Measurements from ENCODE around the gene BANK1.

BANK1 gene, protein sequence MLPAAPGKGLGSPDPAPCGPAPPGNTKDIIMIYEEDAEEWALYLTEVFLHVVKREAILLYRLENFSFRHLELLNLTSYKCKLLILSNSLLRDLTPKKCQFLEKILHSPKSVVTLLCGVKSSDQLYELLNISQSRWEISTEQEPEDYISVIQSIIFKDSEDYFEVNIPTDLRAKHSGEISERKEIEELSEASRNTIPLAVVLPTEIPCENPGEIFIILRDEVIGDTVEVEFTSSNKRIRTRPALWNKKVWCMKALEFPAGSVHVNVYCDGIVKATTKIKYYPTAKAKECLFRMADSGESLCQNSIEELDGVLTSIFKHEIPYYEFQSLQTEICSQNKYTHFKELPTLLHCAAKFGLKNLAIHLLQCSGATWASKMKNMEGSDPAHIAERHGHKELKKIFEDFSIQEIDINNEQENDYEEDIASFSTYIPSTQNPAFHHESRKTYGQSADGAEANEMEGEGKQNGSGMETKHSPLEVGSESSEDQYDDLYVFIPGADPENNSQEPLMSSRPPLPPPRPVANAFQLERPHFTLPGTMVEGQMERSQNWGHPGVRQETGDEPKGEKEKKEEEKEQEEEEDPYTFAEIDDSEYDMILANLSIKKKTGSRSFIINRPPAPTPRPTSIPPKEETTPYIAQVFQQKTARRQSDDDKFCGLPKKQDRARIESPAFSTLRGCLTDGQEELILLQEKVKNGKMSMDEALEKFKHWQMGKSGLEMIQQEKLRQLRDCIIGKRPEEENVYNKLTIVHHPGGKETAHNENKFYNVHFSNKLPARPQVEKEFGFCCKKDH

DNA sequence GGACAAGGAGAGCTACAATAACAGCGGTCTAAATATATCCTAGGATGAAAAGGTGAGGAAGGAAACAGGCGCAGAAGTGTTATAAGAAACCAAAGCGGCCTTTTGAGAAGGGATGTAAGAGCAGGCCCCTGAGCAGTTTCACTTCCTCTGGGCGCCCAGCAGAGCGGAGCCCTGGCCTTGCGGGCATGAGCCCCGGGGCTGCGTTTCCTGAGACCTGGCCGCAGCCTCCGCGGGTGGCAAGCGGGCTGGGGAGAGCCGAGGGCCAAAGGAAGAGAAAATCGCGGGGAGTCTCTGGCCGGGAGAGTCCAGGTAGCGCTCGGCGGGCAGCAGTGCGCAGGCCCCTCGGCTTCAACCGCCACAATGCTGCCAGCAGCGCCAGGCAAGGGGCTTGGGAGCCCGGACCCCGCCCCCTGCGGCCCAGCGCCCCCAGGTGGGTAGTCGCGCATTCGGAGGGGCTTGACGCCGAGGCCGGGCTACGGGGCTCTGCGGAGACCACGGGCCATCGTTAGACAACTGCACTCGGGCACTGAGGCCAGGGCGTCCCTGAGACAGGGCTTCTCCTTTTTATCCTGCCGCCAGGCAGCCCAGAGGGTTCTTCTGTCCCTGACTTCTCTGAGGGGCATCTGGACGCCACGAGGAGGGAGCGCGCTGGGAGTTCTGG is at the start of gene BANK1:
BANK1 (plus strand) TSS at position 210 of the 661 bp plus-strand sequence; CDS start at position 361, 151 bp downstream.
- no peak for FAIRE-seq

DNA sequence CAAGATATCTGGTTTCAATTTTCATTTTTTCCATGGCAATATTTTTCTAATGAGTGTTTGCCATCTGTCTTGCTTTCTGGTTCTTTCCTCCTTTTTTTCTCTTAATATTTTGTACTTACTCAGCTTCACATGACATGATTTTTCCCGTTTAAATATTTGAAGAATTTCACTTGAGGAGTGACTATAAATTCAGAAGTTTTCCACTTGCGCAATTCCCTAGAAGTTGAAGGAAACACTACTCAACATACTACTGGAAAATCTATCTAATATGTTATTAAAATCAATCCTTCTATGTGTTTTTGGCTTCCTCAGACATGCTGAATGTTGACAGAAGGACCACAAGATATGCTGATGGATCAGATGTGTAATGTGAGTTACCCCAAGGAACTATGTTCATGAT is 36.8 kb upstream of the BANK1 start:
- FAIRE-seq: no peak

DNA sequence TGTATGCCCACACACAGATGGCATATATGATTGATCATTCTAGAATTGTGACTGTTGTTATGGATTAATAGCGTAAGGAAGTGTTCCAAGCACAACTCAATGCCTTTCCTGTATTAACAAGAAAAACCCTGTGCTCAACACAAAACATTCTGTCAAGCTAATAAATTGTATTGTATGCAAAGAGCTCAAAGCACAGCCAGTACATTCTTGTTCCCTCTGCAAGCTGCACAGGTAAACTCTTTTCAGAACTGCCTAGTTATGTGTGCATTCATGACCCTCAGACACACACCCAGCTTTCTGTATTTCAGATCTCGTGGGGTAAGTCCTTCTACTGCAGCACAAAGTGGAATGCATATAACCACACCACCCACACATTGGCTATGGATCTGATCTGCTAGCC is 34.3 kb upstream of the BANK1 start:
- no peak for FAIRE-seq

DNA sequence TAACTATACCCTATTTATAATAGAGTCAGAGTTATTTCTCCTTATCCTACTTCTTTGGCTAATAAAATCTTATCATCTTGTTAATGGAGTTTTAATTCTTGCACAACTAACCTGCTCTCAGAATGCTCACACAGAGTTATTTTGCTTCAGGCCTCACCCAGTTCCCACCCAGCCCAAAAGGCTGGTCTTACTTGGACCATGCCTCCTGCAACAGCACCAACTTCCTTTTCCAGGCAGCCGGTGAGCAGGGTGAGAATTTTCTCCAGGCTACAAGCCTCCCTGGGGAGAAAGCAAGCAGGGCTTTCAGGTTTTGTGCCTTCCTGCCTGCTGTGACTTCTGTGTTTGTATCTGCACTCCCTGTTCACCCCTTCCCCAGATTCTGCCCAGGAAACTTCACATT is 29.1 kb upstream of the BANK1 start:
- no peak for FAIRE-seq

DNA sequence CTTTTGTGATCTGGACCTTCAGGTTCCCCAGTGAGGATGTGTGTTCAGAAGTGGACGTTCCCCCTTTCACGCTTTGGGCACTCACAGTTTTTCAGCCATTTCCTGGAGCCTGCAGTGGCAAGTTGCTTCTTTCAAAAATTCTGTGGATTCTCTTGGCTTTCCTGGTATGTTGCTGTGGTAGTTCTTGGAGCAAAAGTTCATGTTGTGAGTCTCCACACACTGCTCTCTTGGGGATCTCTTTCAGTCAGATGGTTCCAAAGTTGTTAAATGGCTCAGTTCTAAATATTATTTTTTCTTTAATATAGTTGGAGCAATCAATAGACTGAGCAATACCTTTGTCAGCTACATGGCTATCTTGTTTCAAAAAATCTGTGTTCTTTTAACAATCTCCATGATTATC is 28.5 kb upstream of the BANK1 start:
- FAIRE-seq: no peak

DNA sequence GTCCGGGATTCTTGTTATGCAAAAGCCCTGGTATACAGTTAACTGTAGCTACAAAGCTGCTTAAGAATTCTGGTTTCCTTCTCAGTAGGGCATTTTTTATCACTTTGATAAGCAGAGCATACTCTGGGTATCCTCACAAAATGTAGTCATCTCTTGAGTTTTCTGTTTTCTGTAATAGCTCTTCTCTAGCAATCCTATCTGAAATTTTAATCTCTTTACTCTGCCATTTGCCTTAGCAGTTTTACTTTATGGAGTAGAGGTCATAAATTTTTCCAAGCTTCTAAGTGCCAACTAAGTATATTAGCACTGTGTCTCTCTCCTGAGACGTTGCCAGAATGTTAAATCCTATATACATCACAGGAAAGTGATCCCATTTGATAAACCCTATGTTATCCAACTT is 28.0 kb upstream of the BANK1 start:
- FAIRE-seq: no peak

DNA sequence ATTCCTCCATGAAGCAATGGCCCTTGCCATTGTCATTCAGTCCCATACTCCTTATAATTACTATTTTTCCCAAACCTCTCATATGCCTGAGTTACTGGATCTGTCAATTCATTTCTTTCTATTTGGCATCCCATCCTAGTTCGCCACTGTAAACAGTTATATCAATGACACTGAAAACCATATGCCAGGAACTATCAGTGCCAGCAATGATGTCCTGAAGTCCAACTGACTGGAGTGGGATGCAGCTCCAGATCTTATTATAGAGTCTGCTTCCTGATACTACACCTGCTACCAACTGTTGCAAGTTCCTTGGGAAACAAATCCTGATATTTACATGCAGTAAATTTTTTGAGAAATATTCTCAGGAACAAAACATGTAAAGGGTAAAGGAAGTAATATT is 27.0 kb upstream of the BANK1 start:
- FAIRE-seq: no peak

DNA sequence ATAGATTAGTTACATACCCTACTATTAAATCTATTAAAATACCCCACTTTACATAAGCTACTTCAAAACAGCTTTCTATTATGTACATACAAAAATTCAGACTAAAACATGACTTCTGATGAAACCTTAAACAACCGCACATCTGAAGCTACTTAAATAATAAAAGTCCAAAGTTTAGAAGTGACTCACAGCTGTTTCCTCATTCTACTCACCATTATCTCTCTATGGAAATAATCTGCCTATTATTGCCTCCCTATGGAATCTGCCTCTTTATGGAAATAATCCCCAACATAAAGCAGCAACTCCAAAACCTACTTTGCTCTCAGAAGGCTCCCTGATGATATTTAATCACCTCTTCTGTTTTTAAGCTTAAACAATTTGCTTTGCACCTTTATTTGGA is 15.7 kb upstream of the BANK1 start:
- no peak for FAIRE-seq

DNA sequence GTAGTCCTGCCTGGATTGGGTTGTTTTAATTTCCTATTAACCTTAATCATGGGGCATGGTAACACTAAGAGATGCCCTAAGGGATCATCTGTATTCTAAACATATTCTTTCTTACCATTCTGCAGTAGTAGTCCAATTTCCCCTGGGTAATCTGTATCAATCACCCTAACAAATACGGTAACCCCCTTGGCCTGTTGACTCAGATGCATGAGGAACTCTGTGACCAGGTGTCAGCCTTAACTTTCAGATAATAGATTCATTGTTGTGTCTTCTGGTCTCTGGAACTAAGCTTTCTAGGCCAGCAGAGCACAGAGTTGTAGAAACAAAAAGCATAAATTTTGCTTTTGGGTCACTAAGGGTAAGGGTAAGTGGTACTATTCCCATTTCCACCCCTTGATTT is 13.1 kb upstream of the BANK1 start:
- no peak for FAIRE-seq

DNA sequence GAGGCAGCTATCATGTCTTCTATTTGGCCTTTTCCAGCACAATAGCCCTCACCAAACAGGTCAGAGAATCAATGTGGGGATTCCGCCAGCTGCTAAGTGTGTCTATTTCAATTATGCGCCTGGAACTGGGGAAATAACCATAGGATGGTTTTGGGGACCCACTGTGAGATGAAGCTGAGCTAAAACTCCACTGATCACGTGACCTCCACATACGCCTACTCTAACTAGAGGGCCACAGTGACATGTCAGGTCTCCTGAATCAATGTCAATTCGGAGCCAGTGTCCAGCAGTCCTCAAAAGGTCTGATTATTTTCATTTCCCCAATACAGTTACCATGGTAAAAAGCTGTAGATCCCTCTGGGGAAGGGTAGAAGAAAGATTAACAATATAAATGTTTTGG is 10.2 kb upstream of the BANK1 start:
- no peak for FAIRE-seq

DNA sequence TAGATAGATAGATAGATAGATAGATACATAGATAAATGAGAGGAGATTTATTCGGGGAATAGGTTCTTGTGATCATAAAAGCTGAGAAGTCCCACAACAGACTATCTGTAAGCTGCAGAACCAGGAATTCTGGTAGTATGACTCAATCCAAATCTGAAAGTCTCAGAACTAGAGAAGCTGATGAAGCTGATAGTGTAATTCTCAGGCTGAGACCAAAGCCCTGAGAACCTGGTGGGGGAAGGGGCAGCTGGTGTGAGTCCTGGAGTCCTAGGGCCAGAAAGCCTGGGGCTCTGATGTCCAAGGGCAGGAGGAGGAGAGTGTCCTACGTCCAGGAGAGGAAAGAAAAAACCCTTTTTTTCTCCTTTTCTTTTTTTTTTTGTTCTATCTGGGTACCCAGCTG is 8.0 kb upstream of the BANK1 start:
- FAIRE-seq: no peak

DNA sequence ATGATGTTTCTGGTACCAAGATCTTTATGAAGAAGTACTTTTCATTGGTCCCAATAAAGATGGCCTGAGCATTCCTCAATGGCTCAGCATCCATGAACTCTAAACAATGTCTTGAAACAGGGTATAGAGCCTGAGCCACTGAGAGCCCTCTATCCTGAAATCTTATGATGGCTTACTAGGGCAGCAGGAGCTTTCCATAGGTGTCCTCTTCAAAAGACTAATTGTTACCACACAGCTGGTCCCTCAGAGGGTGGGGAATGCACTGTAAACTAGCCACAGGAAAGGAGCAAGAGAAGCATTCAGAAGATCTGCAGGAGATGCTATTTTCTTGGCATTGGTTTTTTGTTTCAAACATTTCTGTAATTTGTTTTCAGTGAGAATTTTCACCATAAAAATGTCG is 5.6 kb upstream of the BANK1 start:
- no peak for FAIRE-seq

DNA sequence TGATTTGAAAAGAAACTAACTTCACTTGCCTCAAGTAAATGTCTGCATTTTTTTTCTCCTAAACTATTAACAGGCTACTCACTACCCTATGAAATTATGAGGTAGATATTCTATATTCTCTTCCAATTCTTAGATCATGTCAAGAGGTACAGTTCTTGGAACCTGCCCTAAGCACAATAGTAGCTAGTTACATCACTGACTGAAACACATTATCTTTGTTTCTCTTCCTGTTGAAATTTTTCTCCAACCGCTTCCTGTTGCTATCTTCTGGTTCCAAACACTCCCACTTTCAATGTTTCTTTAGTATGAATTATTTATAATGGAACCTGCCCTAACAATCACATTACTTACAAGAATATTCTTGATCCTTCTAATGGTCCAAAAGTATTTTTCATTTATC is 5.0 kb upstream of the BANK1 start:
- no peak for FAIRE-seq

DNA sequence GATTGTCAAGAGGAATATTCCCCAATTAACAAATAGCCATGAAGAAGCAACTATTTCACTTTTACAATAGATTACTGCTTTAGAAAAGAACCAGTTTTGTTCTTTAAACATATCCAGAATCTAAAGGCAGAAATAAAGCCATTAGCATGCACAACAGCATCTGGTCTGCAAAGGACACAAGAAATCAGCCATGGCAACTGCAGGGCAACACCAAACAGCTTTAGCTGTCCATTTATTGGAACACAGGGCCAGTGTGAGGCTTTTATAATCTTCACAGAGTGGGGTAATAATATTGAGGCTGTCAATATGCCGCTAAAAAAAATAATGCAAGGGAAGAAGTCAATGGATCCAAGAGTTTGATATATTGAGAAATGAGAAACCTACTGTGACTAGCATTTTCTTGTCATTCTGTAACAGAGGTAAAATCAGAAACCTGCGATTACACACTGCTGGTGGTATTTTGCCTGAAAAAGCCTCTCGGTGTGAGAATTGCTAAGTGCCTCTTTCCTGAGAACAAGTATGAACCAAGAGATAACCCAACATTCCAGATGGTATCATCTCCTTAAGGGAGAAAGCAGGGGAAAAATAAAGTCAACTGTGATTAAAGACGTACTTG is 2.7 kb upstream of the BANK1 start:
- no peak for FAIRE-seq

DNA sequence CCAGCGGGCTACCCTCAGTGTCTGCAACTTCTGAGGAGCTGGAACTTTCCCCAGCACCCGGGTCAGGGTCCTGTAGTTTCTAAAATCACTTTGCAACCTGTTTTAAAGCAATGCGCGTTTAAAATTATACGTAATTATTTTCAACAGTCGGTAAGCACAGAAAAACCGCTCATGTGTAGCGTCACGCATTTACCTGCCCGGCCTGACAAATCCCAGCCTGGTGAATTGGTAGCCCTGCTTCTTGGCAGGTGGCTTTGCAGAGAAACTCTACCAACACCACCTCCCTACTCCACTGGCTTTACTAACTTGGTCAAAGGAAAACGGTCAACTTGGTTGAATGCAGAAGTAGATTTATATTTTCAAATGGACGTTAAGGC is 640 bp downstream of the BANK1 start:
- no peak for FAIRE-seq

DNA sequence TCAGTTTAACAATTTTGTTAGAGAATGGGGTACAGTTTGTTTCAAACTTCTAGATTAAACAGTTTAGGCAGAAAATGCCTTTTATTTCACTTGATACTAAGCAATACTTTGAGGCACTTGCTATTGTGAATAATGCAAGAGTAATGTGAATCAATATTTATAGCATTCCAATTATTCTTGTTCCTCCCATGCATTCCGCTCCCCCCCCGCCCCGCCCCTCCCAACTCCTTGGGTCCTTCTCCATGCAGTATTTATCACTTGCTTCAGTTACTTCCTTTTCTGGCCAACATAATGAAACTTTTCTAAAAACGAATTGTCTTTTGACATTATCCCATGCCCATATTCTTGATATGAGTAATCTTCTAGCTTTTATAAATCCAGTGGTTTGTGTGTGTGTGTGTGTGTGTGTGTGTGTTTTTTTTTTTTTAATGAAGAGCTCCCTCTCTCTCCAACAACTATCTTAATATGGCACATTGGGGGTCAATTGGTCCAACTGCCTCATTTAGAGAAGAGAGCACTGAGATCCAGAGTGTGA is 1.6 kb downstream of the BANK1 start:
- no peak for FAIRE-seq

DNA sequence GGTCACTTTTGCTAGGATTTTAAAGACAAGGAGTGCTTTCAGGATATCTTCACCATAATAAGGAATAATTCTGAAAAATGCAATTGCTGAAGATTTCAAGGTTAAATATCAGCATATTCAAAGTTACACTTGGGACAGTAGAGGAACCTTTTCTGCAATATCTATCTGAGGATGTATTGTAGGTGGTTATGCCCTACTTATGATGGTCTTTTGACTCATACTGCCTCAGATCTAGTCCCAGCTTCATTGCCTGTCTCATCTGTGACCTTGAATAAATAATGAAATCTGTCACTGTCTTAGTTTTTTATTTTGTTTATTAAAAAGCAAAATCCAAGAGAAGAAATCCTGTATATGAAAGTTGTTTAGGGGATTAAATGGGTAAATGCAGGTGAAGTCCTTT is 2.9 kb downstream of the BANK1 start:
- FAIRE-seq: no peak

DNA sequence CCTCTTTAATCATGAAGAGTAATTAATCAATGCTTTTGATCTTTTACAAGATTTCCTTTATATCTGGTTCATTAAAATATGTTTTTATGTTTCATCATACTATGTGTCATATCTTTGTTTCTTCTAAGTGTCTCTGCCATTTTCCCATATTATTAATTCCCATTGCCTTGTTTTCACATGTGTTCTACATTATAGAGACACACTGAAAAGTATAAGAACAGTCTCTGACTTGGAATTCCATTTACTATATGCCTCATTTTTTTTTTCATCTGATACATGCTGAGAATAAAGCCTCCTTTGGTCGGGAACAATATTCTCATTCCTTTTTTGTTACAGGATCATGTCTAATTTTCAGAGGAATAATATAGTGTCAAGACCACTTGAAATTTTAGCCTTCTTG is 4.3 kb downstream of the BANK1 start:
- FAIRE-seq: no peak

DNA sequence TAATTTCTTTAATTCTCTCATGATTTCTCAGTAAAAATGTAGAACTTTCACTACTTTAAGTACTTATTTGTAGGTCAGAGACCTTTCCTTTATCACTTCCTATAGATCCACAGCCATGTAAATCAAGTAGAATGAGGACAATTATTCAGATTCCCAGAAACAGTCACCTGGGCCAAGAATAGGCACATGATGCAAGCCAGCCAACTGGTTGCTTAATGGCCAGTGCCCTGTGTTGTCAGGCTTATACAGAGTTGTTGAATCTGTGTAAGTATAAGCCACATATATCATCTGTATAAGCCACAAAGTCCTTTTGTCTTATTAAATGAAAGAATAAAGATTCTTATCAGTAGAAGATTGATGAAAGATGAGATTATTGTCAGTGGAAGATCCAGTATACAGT is 5.2 kb downstream of the BANK1 start:
- no peak for FAIRE-seq

DNA sequence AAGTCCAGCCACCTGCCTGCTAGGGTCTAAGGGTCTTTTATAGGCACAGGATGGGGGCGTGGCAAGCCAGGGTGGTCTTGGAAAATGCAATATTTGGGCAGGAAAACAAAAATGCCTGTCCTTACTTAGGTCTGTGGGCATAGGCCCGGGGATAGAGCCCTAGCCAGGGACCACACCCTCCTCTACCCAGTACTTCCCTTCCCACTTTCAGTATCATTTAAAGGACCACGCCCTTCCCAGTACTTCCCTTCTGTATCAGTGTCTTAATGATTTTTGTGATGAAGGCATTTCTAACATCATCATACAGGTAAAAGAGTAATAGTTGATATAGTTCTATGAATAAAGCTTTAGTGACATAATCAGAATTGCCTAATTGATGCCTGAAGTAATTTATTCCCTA is 11.4 kb downstream of the BANK1 start:
- no peak for FAIRE-seq

DNA sequence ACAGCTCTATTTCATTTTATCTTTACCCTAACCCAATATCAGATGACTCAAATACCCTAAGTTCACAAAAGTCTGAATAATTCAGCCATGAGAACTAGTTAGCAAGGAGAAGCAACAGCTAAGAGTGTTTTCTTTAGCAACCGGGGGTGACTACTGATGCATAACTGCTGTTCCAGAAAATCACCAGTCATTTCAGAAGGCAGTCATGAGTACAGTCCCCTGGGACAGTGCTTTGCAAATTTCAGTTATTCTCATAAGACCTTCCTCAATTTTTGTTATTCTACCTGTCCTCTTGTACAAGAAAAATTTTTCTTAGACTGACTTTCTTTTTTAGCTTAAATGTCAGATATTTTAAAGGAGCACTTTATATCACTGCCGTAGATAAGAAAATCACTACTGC is 16.4 kb downstream of the BANK1 start:
- FAIRE-seq: no peak

DNA sequence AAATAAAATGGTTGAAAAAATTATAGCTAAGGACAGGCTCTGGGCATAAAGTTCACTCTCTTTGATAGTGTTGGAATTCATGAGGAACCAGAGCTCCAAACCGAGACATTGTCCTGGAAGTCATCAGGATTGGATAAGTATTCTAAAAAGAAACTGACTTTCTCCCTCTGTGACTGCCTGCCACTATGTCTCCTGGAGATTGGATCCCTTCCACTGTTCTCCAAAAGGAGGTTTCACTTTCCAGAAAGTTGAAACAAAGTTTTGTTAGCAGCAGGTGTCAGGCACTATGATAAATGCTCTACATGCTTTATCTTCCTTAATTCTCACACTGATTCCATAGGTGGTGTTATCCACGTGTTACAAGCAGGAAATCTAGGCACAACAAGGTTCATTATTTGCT is 16.8 kb downstream of the BANK1 start:
- no peak for FAIRE-seq

DNA sequence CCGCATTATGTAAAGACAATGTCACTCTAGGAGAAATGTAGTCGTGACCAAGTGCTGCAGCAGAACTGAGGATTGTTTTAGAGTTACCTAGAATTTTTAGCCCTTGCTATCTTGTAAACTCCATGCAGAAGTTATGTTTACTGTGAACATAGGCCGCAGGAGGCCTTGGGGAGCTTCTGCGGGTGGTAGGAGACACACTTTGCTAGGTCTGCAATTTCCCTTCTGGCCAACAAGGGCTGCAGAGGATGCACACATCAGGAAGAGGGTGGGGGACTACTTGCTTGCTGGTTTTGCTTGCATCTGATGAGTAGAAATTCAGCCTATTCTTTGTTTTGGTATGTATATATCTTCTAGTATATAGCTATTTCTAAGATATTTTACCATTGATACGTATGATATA is 23.1 kb downstream of the BANK1 start:
- FAIRE-seq: no peak

Data from G401.6 (cell line).